ENCODE measurements around the gene BOC. TPM values are rescaled to one million over a fixed set of nuclear protein-coding genes. Genes with fewer than 3 reads are reported as not detected.
A peak's percentile ranks its signal among the peaks of the same experiment; 100 is the strongest.

Gene BOC
- total RNA-seq, 1 experiment from 2014 or later: 3.5 TPM

DNA sequence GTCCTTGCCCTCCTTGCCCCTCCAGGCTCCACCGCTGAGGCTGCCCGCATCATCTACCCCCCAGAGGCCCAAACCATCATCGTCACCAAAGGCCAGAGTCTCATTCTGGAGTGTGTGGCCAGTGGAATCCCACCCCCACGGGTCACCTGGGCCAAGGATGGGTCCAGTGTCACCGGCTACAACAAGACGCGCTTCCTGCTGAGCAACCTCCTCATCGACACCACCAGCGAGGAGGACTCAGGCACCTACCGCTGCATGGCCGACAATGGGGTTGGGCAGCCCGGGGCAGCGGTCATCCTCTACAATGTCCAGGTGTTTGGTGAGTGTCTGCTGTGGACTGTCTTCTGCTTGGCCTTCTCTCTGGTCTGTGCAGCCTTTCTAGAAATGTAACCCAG, 61.0 kb downstream of the BOC start:
- Mint-ChIP-seq H3K4me3 (no peak overlapping the region), H3K9me3 (no peaks in the 10 kb centered on the region), H3K4me1 (peaks cover 28 to 43% of the 10 kb centered on the region in 2 experiments), H3K27me3 (ENCODE audit: low read depth) (0 out of 2 replicates have a peak, but pooled peaks cover 2% of the 10 kb centered on the region), H3K27ac (peak overlapping the region in 1 of 3 experiments; percentile 73; a peak in 1 of 7 replicates), H3K36me3 (ENCODE audit: insufficient read depth in 1 of 3, low read depth in 3 of 3) (peaks cover 0 to 21% (median 14%) of the 10 kb centered on the region in 3 experiments; a peak in 5 of 7 replicates)
- no peak overlapping the region for H3K56ac ChIP-seq (ENCODE audit: insufficient read length, low read depth, low read length)
- no peaks in the 10 kb centered on the region for H3K9me3 ChIP-seq (ENCODE audit: control insufficient read depth, low read depth, low read length)
- H3K23me2 ChIP-seq (ENCODE audit: insufficient read length, low read depth, low read length, poor library complexity, severe bottlenecking): no peaks in the 10 kb centered on the region
- no peak overlapping the region for H3K14ac ChIP-seq (ENCODE audit: insufficient read depth, low read length)
- H2BK20ac ChIP-seq (ENCODE audit: low read depth, low read length, poor library complexity, severe bottlenecking): no peak overlapping the region
- H4K20me1 ChIP-seq (ENCODE audit: control insufficient read depth, insufficient read depth, insufficient read length): no peaks in the 10 kb centered on the region
- no peak overlapping the region for H2BK5ac ChIP-seq (ENCODE audit: insufficient read length, low read length)
- no peak for DNase-seq
- H2BK15ac ChIP-seq (ENCODE audit: low read depth, low read length): no peak overlapping the region
- no peaks in the 10 kb centered on the region; the same call in 1 of the 2 replicates for H3K4me1 ChIP-seq (ENCODE audit: insufficient read depth, low read length)
- H2BK12ac ChIP-seq (ENCODE audit: insufficient read length, low read depth, low read length): no peak overlapping the region
- no peaks in the 10 kb centered on the region for H3K27me3 ChIP-seq (ENCODE audit: insufficient read depth, low read length)
- no peak overlapping the region for H3K23ac ChIP-seq (ENCODE audit: insufficient read length, low read depth, low read length)
- H3K79me2 ChIP-seq (ENCODE audit: insufficient read depth, low read length): no peaks in the 10 kb centered on the region
- no peak overlapping the region for H4K5ac ChIP-seq (ENCODE audit: insufficient read length, low read depth, low read length)
- no peaks in the 10 kb centered on the region for H3K79me1 ChIP-seq (ENCODE audit: insufficient read depth, low read depth, low read length, poor library complexity, severe bottlenecking)
- no peak overlapping the region for H3K4me2 ChIP-seq (ENCODE audit: insufficient read depth, insufficient read length, low read length)
- H3T11ph ChIP-seq (ENCODE audit: low read length): no peak overlapping the region
- no peak overlapping the region for H4K8ac ChIP-seq (replicated peaks; ENCODE audit: insufficient read length, low read depth, low read length)
- no peak overlapping the region for H3K18ac ChIP-seq (ENCODE audit: insufficient read length, low read depth, low read length)
- H4K91ac ChIP-seq (ENCODE audit: insufficient read length, low read depth, low read length): no peak overlapping the region
- TF ChIP-seq, protein P1, sequence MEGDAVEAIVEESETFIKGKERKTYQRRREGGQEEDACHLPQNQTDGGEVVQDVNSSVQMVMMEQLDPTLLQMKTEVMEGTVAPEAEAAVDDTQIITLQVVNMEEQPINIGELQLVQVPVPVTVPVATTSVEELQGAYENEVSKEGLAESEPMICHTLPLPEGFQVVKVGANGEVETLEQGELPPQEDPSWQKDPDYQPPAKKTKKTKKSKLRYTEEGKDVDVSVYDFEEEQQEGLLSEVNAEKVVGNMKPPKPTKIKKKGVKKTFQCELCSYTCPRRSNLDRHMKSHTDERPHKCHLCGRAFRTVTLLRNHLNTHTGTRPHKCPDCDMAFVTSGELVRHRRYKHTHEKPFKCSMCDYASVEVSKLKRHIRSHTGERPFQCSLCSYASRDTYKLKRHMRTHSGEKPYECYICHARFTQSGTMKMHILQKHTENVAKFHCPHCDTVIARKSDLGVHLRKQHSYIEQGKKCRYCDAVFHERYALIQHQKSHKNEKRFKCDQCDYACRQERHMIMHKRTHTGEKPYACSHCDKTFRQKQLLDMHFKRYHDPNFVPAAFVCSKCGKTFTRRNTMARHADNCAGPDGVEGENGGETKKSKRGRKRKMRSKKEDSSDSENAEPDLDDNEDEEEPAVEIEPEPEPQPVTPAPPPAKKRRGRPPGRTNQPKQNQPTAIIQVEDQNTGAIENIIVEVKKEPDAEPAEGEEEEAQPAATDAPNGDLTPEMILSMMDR (conservative IDR thresholded peaks at IDR 0.05): no peak
- no peak overlapping the region for H2AK5ac ChIP-seq (ENCODE audit: insufficient read length, low read length)
- no peak overlapping the region for H3K27ac ChIP-seq (ENCODE audit: insufficient read length, low read depth, low read length)
- H3K4ac ChIP-seq (ENCODE audit: low read depth, low read length): no peak overlapping the region
- no peak overlapping the region for H2BK120ac ChIP-seq (ENCODE audit: low read depth, low read length, poor library complexity, severe bottlenecking)
- no CpG with 5 or more reads among the region's 13 CpGs for WGBS (ENCODE audit: extremely low coverage, insufficient read length, low lambda C conversion rate)
- H3K9ac ChIP-seq (ENCODE audit: extremely low read depth, insufficient read length, low read length): no peak overlapping the region
- no peak overlapping the region for H2AFZ ChIP-seq (ENCODE audit: low read length)
